CD4-positive, alpha-beta T cell treated with Interleukin-12 subunit alpha and Interleukin-12 subunit beta, for 1 hour (primary cell): ENCODE results near the gene FBXL14.

Experiments
- DNase-seq: peaks from one replicate; pipeline ENCODE4 v3.0.0-alpha.2; 2020

Gene FBXL14, protein sequence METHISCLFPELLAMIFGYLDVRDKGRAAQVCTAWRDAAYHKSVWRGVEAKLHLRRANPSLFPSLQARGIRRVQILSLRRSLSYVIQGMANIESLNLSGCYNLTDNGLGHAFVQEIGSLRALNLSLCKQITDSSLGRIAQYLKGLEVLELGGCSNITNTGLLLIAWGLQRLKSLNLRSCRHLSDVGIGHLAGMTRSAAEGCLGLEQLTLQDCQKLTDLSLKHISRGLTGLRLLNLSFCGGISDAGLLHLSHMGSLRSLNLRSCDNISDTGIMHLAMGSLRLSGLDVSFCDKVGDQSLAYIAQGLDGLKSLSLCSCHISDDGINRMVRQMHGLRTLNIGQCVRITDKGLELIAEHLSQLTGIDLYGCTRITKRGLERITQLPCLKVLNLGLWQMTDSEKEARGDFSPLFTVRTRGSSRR

DNA sequence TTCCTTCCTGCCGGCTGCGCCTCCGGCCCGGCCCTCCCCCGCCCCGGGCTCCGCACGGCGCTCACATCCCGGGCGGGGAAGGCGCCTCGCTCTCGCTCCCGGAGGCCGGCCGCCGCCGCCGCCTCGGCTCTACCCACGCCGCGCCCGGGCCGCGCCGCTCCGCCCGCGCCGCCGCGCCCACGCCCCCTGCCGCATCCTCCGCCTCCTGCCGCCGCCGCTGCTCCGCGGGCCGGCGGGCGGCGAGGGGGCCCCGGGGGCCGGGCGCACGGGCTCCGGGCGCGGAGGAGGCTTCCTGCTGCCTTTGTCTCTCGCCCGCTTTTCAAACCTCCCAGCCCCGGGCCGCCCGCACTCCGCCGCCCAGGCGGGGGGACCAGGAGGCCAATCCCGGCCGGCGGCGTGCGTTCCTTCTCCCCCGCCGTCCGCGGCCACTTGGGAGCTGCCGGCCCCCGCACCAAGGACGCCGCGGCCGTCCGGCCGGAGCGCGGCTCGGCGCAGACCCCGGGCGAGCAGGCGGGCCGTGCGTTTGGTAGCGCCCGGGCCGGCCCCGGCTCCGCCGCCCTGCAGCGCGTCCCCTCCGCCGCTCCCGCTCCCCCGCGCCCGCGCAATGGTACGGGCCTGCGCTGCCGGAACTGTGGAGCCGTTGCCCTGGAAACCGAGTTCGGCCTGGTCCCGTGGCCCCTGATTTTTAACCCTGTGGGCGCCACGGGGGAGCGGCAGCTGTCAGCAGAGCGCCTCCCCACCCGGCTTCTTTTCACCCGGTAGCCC, at the start of gene FBXL14:
Gene FBXL14 (minus strand): TSS at position 321 of the 765 bp plus-strand sequence. CDS start 515 bp downstream, outside the sequence.
- DNase-seq: peak; percentile 94

DNA sequence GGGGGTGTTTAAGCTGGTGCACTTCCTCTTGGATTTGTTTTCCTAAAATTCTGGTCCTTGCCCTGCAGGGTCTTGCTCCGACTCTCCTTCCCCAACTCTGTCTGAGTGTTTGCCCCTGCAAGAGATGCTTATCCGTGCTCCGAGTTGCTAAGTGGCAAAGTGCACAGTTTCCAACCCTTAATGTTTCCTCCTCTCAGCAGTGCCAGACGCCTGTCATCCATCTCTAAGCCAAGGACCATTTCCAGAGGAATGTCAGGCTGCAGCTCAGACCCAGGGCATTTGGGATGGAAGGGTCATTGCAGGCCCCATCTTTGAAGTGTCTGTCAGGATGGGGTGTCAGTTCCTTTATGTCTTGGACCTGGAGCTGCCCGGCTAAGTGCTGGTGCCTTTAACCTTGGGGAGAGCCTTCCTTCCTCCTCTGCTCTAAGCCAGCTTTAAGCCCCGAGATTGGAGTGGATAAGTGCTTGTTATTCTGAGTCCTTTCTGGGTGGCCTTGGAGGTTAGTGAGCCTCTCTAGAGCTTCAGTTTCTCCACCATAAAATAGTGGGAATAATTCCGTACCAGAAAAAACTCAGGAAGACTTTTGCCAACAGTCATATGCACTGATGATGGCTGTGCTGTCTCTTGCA, 49.6 kb upstream of the FBXL14 start:
- DNase-seq: no peak

DNA sequence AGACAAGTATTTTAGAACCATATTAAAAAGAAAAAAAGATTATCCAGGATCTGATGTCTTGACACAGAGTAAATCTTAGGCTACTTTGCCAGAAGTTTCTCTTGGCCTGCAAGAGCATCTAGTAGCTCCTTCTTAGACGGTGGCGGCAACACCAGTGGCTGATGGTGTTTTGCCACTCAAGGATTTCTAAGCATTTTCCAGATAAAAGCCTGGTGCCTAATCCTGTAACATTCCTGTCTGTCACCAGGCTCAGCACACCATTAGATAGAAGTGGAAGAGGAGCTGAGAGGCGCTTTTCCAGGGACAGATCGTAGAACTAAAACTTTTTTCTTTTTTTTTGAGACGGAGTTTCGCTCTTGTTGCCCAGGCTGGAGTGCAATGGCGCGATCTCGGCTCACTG, 48.7 kb upstream of the FBXL14 start:
- DNase-seq: no peak

DNA sequence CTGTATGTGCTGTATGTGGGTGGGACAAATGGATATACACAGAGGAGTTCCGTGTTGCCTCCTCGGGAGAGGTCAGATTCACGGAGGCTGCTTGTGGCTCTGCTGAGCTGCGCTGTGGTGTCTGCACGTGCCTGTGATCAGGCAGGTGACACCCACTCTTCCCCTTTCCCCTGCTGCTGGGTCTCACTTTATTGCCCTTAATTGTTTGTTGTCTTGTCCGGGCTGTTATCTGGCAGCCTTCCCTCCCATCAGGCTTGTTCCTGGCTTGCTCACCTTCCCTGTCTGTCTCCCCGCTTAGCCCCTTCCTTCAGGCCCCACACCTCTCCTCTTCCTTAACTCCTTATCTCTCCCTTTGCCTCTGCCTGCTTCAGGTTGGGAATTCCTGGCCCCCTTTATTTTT, 48.1 kb upstream of the FBXL14 start:
- no peak for DNase-seq

DNA sequence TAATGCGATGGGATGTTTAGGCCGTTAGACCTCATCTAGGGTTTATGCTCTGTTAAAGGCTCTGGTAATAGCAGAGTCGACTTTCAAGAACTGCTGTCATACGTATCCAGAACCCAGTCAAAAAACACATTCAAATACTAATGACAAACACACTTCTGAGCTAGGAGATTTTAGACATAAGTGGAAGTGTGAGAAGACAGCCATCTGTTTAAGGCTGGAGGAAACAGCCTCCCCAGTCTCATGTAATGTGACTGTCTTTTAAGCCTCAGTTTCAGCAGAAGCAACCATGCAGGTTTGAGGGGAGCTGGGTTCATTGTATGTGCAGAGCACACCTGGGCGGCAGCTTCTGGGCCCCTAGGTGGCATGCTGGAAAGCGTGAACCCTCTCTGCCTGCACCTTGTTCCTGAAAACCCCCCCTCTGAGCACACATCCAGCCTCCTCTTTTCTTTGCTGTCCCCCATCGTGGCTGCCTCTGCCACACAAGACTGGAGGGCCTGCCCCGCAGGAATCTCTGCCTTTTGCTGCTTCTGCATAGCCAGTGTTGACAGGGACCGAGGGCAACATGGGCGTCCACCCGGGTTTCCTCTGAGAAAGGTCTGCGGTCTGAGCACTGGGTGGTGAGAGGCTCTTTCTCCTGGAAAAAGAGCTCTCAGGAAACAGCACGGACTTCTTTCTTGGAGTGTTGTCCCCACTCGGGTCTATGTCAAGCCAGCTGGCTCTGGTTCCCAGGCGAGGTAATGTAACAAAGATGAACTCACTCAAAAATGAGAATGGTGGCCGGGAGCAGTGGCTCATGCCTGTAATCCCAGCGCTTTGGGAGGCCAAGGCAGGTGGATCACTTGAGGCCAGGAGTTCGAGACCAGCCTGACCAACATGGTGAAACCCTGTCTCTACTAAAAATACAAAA, 46.2 kb upstream of the FBXL14 start:
- DNase-seq: no peak

DNA sequence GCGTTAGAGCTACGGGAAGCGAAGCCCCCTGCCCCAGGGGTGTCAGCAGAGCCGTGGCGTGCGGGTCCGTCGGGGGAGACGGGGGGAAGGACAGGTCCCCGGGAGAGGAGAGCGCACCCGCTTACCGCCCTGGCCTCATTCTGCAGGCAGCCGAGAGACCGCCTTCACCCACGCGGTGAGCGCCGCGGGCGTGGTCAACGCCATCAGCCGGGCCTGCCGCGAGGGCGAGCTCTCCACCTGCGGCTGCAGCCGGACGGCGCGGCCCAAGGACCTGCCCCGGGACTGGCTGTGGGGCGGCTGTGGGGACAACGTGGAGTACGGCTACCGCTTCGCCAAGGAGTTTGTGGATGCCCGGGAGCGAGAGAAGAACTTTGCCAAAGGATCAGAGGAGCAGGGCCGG, 45.2 kb upstream of the FBXL14 start:
- no peak for DNase-seq

DNA sequence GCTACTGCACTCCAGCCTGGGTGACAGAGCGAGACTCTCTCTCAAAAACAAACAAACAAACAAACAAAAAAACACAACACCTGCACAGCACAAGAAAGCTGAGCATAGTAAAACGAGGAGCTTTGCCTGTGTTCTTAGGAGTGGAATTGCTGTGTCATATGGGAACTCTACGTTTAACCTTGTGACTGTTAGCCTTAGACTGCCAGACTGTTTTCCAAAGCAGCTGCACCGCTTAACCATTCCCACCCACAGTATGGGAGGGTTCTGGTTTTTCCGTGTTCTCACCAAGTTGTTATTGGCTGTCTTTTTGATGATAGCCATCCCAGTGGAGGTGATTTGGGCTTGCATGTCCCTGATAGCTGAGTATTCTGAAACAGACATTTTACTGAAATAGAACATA, 43.8 kb upstream of the FBXL14 start:
- DNase-seq: no peak

DNA sequence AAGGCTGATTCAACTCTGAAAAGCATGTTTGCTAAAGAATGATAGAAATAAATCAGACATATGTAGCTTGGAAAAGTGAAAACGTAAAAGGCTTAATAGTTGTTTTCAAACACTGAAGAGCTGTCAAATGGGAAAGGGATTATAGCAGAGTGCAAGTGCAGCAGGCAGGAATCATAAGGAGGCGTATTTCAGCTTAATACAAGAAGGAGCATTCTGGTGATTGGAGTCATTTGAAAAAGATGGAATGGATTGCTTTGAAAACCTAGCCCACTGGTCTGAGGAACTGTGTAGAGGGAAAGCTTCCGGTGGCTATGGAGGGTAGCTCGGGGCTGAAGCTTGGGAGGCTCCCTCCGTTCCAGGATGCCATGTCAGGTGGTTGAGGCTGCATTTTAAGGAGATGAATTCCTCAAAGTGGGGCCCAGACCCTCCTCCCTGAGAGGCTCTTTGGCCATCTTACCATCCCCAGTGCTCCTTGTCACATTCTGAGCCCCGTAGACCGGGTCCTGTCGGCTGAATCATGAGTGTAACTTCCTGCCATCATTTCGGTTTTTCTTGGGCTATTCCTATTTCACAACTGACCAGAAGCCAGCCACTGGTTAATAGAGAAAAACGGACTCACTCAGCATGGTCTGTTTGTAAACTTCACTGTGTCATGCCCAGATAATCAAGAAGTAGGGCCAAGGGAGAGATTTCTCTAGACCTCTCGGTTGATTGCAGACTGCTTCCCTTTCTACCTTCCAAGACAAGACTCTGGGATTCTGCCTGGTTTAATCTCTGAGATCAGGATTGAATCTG, 41.1 kb upstream of the FBXL14 start:
- DNase-seq: no peak

DNA sequence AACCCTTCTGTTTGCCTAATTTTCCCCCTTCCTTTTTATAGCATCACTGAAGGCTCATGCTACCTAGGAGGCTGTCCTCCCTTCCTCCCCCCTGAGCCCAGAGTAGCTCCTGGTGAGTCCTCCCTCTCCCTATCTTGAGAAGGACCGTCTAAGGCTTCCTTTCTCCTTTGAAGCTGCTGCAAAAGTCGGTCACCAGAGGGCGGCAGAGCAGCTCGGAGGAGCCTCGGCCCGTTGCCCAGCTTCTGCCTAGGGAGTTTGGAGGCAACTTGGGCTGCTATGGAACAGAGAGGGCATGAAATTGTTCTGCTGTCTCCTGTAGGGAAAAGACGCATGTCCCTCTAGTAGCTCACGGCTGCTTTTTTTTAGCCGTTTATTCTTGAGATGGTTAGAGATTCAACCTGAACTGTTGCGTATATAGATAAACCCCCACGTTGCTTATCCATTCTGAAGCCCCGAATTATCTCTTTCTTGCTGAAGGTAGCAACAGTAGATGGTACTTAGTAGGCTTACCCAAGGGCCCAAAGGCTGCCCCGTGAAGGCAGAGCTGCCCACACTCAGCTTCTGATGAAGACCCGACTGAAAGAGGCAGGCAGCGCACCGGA, 40.3 kb upstream of the FBXL14 start:
- peak; percentile 60 for DNase-seq

DNA sequence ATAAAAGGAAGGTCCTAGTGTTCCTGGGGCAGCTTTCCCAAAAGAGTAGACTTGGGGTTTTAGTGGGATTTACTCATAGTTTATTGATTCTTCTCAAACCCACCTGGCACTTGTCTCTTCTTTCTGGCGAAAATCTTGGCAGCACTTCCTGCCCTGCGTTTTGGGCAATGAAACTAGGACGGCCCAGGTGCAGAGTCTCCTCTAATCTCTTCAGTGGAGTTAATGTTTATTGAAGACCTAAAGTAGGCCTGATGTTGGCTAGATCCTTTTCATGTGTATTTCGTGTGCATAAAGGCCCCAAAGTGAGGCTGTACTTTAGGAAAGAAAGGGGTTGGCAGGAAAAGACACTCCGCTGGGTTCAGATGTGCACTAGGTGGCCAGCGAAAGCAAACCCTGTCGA, 39.8 kb upstream of the FBXL14 start:
- DNase-seq: no peak

DNA sequence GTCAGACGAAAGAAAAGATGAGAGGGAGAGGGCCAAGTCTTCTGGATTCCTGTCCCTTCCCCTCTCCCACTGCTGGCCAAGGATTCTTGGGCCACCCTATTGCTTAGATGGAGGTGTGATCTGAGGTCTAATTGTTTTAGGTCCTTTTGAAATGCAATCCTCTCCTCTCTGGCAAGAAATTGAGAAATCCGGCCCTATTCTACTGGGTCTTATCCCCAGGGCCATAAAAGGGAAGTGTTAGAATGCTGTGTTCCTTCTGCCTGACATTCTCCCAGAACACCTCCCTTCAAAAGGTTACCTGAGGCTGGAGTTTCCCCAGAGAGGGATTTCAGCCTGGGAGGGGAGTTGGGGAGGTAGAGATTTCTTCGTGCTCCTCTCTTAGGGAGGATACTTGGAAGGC, 39.1 kb upstream of the FBXL14 start:
- no peak for DNase-seq

DNA sequence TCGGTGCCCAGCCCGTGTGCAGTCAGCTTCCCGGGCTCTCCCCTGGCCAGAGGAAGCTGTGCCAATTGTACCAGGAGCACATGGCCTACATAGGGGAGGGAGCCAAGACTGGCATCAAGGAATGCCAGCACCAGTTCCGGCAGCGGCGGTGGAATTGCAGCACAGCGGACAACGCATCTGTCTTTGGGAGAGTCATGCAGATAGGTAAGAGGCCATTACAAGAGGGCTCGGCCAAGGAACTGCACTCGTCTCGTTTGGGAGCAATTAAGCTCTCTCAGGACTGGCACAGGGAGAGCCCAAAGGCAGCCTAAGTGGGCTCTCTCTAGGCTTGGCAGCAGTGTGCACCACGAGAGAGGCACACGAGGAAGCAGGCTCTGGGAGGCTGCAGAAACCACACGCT, 38.3 kb upstream of the FBXL14 start:
- DNase-seq: no peak

DNA sequence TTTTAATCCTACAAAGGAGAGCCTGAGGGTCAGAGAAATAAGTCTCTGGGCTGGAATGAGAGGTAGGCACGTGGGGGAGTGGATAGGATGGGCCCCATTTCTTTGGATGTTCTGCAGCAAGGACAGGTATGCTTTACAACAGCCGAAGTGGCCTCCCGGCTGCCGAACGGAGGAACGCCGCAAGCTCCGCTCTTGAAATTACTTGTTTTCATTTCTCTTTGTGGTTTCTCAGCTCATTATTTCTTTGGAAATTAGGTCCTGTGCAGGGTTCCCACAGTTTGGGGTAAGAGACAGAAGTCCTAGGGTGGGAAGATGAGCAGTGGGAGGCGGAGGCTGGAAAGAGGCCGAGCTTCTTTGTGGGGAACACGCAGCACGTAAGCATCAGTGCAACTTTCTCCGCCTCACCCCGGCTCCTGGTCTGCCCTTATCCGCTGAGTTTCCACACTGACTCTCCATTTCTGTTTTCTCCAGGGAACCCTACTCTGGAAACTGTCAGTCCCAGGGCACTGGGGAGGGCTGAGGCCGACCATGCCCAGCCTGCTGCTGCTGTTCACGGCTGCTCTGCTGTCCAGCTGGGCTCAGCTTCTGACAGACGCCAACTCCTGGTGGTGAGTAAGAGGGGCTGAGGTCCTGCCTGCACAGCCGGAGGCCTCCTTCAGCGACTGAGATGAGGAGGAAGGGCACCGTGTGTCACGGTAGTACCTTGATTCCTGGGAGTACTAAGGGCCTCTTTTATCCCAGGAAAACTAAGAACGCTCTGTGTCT, 36.6 kb upstream of the FBXL14 start:
- no peak for DNase-seq

DNA sequence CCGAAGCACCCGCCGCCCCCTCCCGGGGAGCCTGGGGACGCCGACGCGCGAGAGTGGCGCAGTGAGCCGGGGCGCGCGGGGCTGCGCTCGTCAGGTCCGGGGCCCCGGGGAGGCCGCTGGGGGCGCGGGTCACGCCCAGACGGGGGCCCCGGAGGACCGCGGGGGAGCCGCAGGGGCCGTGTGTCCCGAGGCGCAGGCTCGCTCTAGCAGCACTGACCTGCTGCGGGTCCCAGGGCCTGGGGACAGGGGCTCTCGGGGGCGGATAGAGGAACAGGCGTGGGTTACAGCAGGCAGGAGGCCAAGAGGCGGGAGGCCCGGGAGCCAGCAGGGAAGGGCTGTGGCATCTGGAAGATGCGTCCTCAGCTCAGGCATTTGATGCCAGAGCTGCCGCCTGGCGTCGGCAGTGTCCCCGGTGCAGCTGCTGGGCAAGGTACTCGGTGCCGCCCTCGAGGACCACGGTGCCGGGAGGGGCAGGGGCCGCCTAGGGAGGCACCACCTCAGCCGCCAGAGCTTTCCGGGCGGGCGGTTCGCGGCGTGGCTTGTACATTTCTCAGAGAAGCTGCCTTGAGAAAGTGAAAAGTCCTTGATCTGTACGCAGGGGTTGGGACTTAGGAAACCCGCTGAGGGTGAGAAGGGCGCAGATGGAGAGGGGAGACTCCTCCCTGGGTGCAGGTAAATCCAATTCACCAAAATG, 35.9 kb upstream of the FBXL14 start:
- no peak for DNase-seq

DNA sequence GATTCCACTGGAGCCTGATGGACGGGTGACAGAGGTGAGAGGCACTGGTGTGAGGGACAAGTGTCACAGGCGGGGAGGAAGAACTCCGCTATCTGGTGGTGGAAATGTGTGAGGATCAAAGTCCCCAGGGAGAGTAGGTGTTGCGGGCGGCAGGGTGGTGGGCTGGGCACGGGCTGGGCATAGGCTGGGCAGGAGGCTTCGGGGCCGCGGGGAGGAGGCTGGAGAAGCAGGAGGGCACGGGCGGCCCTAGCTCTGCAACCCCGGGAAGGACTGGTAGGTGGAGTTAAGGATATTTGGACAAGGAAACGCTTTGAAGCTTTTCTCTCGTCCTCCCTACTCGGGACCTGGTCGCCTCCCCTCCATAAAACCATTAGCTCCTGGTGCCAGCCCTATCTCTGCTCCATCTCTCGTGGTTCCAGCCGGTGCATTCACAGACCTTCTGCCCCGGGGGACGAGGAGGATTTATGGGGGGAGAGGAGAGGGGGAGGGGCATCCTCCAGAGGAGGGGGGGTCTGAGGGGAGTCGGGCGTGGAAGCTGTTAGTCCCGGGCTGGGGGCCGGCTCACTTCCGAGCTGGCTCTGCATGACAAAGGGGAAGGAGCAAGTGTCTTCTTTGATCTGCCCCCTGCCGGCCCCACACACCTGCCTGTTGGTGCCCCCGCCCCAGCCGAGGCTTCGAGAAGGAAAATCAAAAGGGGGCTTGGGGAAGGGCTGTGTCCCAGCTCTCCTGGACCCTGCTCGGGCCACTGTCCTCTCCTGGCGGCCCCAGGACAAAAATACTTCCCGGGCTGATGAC, 35.2 kb upstream of the FBXL14 start:
- no peak for DNase-seq

DNA sequence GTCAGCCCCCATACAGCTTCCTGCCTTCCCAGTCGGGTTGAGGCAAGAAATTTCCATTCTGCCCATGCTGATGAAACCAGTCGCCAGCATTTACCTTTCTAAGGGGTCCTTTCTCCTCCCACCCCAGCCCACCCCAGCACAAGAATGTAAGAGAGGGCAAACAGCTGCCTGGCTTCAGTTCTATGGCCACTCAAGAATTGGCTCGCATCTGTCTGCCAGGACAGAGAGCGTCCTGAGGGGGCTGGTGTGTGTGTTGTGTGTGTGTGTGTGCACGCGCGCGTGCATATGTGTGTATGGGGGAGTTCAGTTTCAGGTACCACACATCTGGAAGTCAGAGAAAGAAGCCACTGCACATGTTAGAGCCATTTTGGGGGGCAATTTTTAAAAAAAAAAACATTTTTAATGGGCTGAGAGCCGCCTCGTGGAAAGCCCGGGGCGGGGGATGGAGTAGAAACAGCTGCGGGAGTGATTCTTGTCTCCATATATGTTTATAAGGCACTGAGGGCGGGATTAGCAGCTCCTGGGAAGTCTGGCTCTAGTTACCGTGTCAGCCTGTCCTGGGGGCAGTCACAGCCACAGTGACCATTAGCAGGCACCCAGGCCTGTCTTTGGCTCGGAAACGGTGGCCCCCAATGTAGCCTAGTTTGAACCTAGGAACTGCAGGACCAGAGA, 34.4 kb upstream of the FBXL14 start, which contains the start of gene WNT5B:
Gene WNT5B (plus strand): TSS at position 566 of the 672 bp plus-strand sequence. CDS start 2,124 bp downstream, outside the sequence.
- DNase-seq: no peak

DNA sequence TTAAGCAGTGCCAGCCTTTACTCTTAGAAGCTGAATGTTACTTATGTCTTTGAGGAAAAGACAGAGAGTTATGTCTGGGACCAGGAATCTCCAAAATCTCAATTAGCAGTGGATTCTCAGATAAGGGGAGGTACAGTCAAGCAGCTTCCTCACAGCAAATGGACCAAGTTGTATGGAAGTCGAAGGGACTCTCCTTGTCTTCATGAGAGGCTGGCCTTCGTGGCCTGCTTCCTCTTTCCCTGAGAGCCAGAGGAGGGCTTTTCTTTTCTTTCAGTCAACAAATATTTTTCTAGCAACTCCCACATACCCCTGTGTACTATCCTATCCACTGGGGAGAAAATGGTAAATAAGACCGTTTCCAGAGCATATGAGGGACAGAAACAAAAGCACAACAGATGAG, 28.0 kb upstream of the FBXL14 start:
- DNase-seq: no peak

DNA sequence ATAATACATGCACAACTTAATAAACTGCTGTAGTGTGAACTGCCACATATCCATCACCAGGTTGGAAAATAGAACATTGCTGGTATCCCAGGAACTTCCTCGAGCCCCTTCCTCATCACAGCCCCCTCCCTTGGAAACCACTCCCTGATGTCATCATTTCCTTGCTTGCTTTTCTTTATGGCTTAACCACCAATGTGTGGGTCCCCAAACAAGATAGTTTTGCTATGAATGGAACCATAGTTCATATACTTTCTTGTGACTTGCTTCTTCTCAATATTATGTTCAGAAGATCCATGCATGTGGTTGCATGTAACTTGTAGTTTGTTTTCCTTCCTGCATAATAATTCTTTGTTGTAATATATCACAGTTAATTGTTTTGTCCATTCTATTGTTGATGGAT, 25.7 kb upstream of the FBXL14 start:
- no peak for DNase-seq
